DOHH2 (cell line): Measurements from ENCODE around the gene GALNT9.

Experiments
- EZH2phosphoT487 ChIP-seq: fragments of 200-600 bp; sonication (generic); IDR thresholded peaks from 2 replicates; pipeline ENCODE4 v1.6.1; 2017; ENCODE audit warnings: borderline replicate concordance, mild to moderate bottlenecking, antibody characterized with exemption, low read length, moderate library complexity, mixed read lengths
- TF ChIP-seq, protein P1 (sequence below): fragments of 200-600 bp; sonication (generic); IDR thresholded peaks from one replicate; pipeline ENCODE4 v1.5.1; 2014; ENCODE audit warnings: antibody characterized with exemption, mild to moderate bottlenecking, low read depth, low read length; ENCODE audit not compliant: poor library complexity, severe bottlenecking

- TF ChIP-seq, protein P1, sequence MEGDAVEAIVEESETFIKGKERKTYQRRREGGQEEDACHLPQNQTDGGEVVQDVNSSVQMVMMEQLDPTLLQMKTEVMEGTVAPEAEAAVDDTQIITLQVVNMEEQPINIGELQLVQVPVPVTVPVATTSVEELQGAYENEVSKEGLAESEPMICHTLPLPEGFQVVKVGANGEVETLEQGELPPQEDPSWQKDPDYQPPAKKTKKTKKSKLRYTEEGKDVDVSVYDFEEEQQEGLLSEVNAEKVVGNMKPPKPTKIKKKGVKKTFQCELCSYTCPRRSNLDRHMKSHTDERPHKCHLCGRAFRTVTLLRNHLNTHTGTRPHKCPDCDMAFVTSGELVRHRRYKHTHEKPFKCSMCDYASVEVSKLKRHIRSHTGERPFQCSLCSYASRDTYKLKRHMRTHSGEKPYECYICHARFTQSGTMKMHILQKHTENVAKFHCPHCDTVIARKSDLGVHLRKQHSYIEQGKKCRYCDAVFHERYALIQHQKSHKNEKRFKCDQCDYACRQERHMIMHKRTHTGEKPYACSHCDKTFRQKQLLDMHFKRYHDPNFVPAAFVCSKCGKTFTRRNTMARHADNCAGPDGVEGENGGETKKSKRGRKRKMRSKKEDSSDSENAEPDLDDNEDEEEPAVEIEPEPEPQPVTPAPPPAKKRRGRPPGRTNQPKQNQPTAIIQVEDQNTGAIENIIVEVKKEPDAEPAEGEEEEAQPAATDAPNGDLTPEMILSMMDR: no peak
- TF ChIP-seq EZH2phosphoT487: no peak
Observed at GRCh38 chr12:132364348-132364902, 35.0 kb upstream of the GALNT9 start.
